Inferior parietal cortex (tissue), 1 donor: ENCODE data around the gene SSTR4.

ENCODE experiments used
- DNase-seq: peaks from one replicate; pipeline ENCODE4 v3.0.0-alpha.2; 2016; ENCODE audit errors: extremely low spot score

Gene SSTR4

GRCh38 chr20:23042270-23042669 is 7.2 kb downstream of the SSTR4 start:
- no peak for DNase-seq

GRCh38 chr20:23043376-23043775 is 8.3 kb downstream of the SSTR4 start:
- no peak for DNase-seq

- DNase-seq = no peak
Measured at GRCh38 chr20:23046431-23046830, 11.3 kb downstream of the SSTR4 start.

- DNase-seq = no peak
Measured at GRCh38 chr20:23047001-23047737, 12.1 kb downstream of the SSTR4 start.

GRCh38 chr20:23047738-23048214 is 12.7 kb downstream of the SSTR4 start:
- no peak for DNase-seq

GRCh38 chr20:23048283-23049200 is 13.4 kb downstream of the SSTR4 start:
- DNase-seq = no peak

GRCh38 chr20:23049201-23050075 is 14.3 kb downstream of the SSTR4 start, which contains the start of gene THBD:
THBD (minus strand) TSS chr20:23049672; CDS start chr20:23049504, 168 bp downstream.
- DNase-seq = no peak

- DNase-seq = no peak
Measured at GRCh38 chr20:23050076-23050838, 15.1 kb downstream of the SSTR4 start.

- DNase-seq = peak; percentile 69
Measured at GRCh38 chr20:23050847-23051627, 15.9 kb downstream of the SSTR4 start.

- DNase-seq = no peak
Measured at GRCh38 chr20:23052904-23053303, 17.8 kb downstream of the SSTR4 start.

- no peak for DNase-seq
Measured at GRCh38 chr20:23058240-23058639, 23.1 kb downstream of the SSTR4 start.

- no peak for DNase-seq
Measured at GRCh38 chr20:23059001-23059400, 23.9 kb downstream of the SSTR4 start.

GRCh38 chr20:23059846-23060245 is 24.7 kb downstream of the SSTR4 start:
- no peak for DNase-seq

GRCh38 chr20:23060629-23061028 is 25.5 kb downstream of the SSTR4 start:
- no peak for DNase-seq

GRCh38 chr20:23061262-23061661 is 26.1 kb downstream of the SSTR4 start:
- DNase-seq = no peak

- no peak for DNase-seq
Measured at GRCh38 chr20:23061734-23062561, 26.8 kb downstream of the SSTR4 start.

GRCh38 chr20:23062632-23063031 is 27.5 kb downstream of the SSTR4 start:
- no peak for DNase-seq

GRCh38 chr20:23063168-23063567 is 28.1 kb downstream of the SSTR4 start:
- no peak for DNase-seq

- no peak for DNase-seq
Measured at GRCh38 chr20:23063581-23063980, 28.5 kb downstream of the SSTR4 start.
